ENCODE measurements around the gene PCDHGA5.

- no peak for TF ChIP-seq EZH2phosphoT487 (IDR thresholded peaks at IDR 0.05; ENCODE audit: insufficient read depth, low read depth)
- TF ChIP-seq EZH2 (IDR thresholded peaks at IDR 0.05; ENCODE audit: insufficient read depth, poor library complexity, severe bottlenecking) = no peak
Observed at GRCh38 chr5:141392429-141393198, 28.7 kb downstream of the PCDHGA5 start, which contains the start of gene PCDHGA8.
